GM21825 (cell line): ENCODE results near the gene SLC51B.
"Not testable (repeated sequence)": the region's sequence is repeated elsewhere in the genome, so short reads cannot be mapped to it uniquely, and the experiment has no call there.

Experiments used
- ATAC-seq: cut with Tn5 transposase; IDR thresholded peaks from one replicate; pipeline ENCODE4 v1.9.1; 2021; ENCODE audit warnings: mild to moderate bottlenecking, moderate library complexity; ENCODE audit not compliant: unreplicated experiment

Gene SLC51B

GRCh38 chr15:65044724-65045481 is at the start of gene SLC51B:
Gene SLC51B (plus strand): TSS chr15:65045387. CDS start chr15:65050005, 4,618 bp downstream.
- ATAC-seq: no peak

- ATAC-seq: no peak
These were observed 48.1 kb upstream of the SLC51B start for GRCh38 chr15:64997066-64997465.

GRCh38 chr15:64997745-64998375 is 47.3 kb upstream of the SLC51B start:
- no peak for ATAC-seq

- ATAC-seq: no peak
These were observed 40.2 kb upstream of the SLC51B start for GRCh38 chr15:65004993-65005392.

- no peak for ATAC-seq
These were observed 38.3 kb upstream of the SLC51B start for GRCh38 chr15:65006876-65007275.

- ATAC-seq: no peak
These were observed 36.2 kb upstream of the SLC51B start for GRCh38 chr15:65008983-65009382.

- not testable (repeated sequence) for ATAC-seq
These were observed 34.0 kb upstream of the SLC51B start for GRCh38 chr15:65011198-65011597.

GRCh38 chr15:65020419-65020818 is 24.8 kb upstream of the SLC51B start:
- no peak for ATAC-seq

- no peak for ATAC-seq
These were observed 23.7 kb upstream of the SLC51B start for GRCh38 chr15:65021488-65021887.

- no peak for ATAC-seq
These were observed 18.4 kb upstream of the SLC51B start for GRCh38 chr15:65026756-65027155.

- ATAC-seq: no peak
These were observed 17.6 kb upstream of the SLC51B start for GRCh38 chr15:65027593-65027992.

GRCh38 chr15:65028338-65028737 is 16.8 kb upstream of the SLC51B start:
- ATAC-seq: no peak

GRCh38 chr15:65028921-65029735 is 16.1 kb upstream of the SLC51B start, which contains the start of gene MTFMT:
Gene MTFMT (minus strand): TSS chr15:65029639. CDS start chr15:65029613, 26 bp downstream.
- ATAC-seq: peak; percentile 72

GRCh38 chr15:65029736-65030208 is 15.4 kb upstream of the SLC51B start:
- no peak for ATAC-seq

GRCh38 chr15:65032801-65033537 is 12.2 kb upstream of the SLC51B start:
- peak; percentile 35 for ATAC-seq

GRCh38 chr15:65033659-65034269 is 11.4 kb upstream of the SLC51B start:
- no peak for ATAC-seq

- no peak for ATAC-seq
These were observed 10.5 kb upstream of the SLC51B start for GRCh38 chr15:65034719-65035118.

GRCh38 chr15:65037309-65037708 is 7.9 kb upstream of the SLC51B start:
- ATAC-seq: no peak

GRCh38 chr15:65038428-65038827 is 6.8 kb upstream of the SLC51B start:
- no peak for ATAC-seq

- ATAC-seq: no peak
These were observed 6.4 kb upstream of the SLC51B start for GRCh38 chr15:65038836-65039235.
